ENCODE measurements around the gene UCK2. TPM values are rescaled to one million over a fixed set of nuclear protein-coding genes. Genes with fewer than 3 reads are reported as not detected.

The UCK2 gene
- total and polyA plus RNA-seq, 2 experiments from 2014 or later: 101 to 149 TPM

- TF ChIP-seq REST (IDR thresholded peaks at IDR 0.05; ENCODE audit: unreplicated experiment) (no peak), STAT1 (IDR thresholded peaks at IDR 0.05; ENCODE audit: unreplicated experiment) (no peak)
Observed at GRCh38 chr1:165903672-165904071, 76.3 kb downstream of the UCK2 start (continued).

DNA sequence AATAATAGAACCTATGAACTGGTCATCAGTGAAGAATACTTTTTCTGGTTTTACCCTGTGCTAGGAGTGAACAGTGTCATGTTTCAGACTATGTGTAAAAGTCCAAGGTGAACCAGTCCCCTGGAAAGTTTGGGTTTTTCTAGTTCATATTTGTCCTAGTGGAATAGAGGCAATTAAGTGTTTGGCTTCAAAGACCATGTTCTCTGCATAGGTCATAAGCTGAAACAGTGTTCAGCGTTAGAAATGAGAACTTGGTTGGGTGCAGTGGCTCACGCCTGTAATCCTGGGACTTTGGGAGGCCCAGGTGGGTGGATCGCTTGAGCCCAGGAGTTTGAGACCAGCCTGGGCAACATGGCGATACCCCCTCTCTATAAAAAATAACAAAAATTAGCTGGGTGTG is 77.5 kb downstream of the UCK2 start:
- Mint-ChIP-seq H3K27ac (no peak overlapping the region), H3K27me3 (ENCODE audit: insufficient read depth, low read depth, poor library complexity) (peaks cover 10% of the 10 kb centered on the region), H3K4me1 (peaks cover 3% of the 10 kb centered on the region; the same call in 1 of the 3 replicates), H3K36me3 (ENCODE audit: low read depth) (peaks cover 81% of the 10 kb centered on the region), H3K9me3 (no peaks in the 10 kb centered on the region), H3K4me3 (no peak overlapping the region)
- Histone ChIP-seq H4K20me1 (replicated peaks; ENCODE audit: insufficient read depth) (peaks cover 30% of the 10 kb centered on the region), H3F3A (replicated peaks; ENCODE audit: low read depth) (no peaks in the 10 kb centered on the region), H3K36me3 (ENCODE audit: insufficient read depth) (peaks cover 46% of the 10 kb centered on the region), H3K9me2 (ENCODE audit: insufficient read depth) (no peaks in the 10 kb centered on the region), H3K4me3 (no peak overlapping the region), H3K79me2 (replicated peaks; ENCODE audit: insufficient read depth) (peaks cover 42% of the 10 kb centered on the region), H3K27me3 (ENCODE audit: insufficient read depth) (no peaks in the 10 kb centered on the region), H3K4me1 (ENCODE audit: insufficient read depth) (no peaks in the 10 kb centered on the region), H2AFZ (no peak overlapping the region), H3K4me2 (no peak overlapping the region), H3K27ac (ENCODE audit: low read depth) (no peak overlapping the region)
- no peak for DNase-seq (ENCODE audit: low spot score)
- ATAC-seq: no peak
- TF ChIP-seq CREB1 (CRISPR knock-in tag; IDR thresholded peaks at IDR 0.05; ENCODE audit: low read depth): no peak
- no peak for TF ChIP-seq ZNF114 (CRISPR knock-in tag; IDR thresholded peaks at IDR 0.05)
- no peak for TF ChIP-seq EZH2 (IDR thresholded peaks at IDR 0.05; ENCODE audit: low read depth, unreplicated experiment)
- TF ChIP-seq POLR2AphosphoS5 (IDR thresholded peaks at IDR 0.05; ENCODE audit: low read depth): no peak
- no peak for TF ChIP-seq NANOG (IDR thresholded peaks at IDR 0.05; ENCODE audit: borderline replicate concordance)
- TF ChIP-seq REST (IDR thresholded peaks at IDR 0.05; ENCODE audit: unreplicated experiment): no peak
- TF ChIP-seq ETS1 (IDR thresholded peaks at IDR 0.05): no peak
- no peak for TF ChIP-seq ZNF331 (CRISPR knock-in tag; IDR thresholded peaks at IDR 0.05; ENCODE audit: low read depth)
- TF ChIP-seq ZNF462 (CRISPR knock-in tag; IDR thresholded peaks at IDR 0.05): no peak
